Astrocyte of the hippocampus (primary cell): ENCODE data around the gene TFF3.
A peak's percentile ranks its signal among the peaks of the same experiment; 100 is the strongest.

Source experiments
- DNase-seq: peaks from one replicate; pipeline ENCODE4 v3.0.0; 2011; ENCODE audit warnings: low read depth, low spot score

TFF3 gene

DNA sequence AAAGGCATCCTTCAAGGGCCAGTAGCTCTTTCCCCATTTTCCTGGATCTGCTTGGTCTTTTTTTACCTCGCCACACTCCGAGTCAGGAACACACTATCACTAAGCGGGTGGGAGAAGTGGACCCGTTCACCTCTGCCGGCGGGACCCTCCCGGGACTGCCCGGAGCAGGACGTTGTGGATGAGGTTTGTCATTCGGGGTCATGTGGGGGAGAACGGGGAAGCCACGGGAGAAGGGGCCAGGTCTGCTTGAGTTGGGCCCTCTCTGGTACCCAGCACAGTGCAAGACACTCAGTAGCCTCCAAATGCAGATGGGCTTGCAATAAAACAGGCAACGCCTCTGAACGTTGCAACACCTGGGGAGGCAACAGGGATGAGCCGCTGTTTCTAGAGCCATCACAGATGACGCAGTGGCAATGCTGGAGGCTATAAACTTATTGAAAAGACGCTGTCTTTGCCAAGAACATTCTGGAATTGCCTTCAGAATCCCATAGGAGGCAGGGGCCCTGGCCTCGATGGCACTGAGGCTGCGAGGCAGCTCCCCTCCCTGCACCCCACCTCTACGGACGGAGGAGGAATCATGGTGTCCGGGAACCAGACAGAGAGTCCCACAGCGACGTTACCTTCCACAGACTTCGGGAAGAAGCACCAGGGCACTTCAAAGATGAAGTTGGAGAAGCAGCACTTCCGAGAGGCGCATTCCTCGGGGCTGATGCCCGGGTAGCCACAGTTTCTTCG is 31.8 kb upstream of the TFF3 start:
- DNase-seq = no peak

DNA sequence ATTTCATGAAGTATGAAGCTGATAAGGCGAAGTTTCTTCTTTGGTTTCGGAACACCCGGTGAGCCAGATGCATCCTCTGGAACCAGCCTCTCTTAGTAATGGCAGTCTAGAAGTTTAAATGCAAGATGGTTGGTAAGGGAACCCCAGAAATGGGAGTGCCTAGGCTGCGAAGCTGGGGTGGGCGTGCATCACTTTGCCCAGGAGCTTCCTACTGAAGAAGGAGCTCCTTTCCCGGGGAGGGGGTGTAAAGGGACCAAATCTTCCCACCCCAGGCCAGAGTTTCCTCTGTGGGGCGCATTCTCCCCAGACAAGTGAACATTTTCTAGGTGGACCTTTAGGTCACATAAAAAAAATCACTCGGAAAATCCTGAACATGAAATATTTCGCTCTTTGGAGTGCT is 31.2 kb upstream of the TFF3 start:
- DNase-seq = no peak

DNA sequence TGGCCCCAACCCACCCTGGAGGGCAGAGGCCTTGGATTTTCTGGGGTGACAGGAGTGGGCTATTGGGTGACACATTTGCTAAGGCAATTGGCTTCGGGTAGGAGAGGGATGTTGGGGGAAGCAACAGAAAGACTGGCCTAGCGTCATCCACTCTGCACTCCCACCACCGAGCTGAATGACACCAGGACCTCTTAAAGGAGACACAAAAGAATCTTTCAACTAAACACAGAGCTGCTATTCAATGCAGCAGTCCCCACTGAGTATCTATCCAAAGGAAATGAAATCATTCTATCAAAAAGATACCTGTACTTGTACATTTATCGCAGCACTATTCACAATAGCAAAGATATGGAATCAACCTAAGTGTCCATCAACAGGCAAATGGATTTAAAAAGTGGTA is 29.4 kb upstream of the TFF3 start:
- DNase-seq = no peak

DNA sequence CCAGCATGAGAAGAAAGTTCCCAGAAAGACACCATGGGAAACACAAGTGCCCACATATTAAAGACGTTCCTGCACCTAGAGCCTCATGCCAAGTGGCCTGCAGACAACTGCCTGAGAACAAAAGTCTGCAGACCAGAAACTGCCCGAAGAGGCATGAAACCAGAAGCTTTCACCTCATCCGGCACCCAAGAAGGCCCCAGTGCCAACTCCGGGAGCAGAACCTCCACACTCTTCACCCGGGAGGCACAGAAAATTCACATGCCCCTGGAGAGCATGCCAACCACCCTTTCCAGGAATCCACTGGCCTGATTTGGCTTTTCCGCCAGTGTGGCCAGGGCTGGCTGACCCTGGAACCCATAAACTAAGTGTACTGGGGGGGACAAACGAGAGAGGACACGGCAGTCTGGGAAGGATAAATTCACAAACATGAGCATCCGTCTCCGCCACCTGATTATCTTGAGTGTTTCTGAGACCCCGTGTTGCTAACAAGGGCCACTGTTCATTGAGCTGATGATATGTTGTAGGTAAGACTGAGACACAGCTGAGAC is 28.8 kb upstream of the TFF3 start:
- no peak for DNase-seq

DNA sequence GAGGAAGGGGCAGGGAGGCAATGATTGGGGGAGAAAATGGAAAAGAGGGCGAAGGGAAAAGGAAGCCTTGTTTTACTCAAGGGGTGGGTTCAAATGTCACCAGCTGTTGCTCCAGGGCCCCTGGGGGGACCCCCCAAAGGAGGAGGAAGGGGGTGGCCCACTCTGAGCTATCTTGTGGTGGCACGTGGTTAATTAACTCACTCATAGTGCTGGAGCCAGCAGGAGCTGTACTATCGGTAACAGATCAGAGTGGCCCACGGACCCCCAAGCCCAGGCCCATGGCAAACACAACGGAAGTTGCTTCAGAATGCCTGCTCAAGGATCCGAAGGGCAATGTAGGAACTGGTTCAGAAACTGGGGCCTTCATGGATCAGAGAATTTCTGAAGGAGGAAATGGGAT is 28.3 kb upstream of the TFF3 start:
- no peak for DNase-seq

DNA sequence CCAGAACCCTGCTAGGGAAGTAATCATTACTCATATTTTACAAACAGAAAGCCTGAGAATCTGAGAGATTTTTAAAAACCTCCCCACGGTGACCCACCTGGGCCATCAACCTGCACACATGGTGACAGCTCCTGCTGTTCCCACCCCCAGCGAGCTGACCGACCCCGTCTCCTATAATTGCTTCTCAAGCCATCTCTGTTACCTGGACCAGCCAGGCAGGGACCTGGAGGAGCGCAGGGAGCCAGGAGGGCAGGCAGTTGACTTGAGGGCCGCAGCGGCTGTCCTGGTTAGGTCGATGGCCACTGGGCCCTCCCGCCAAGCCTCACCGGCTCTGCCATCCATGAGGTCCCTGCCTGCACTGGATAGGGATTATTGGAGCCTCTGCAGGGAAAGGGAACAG is 27.9 kb upstream of the TFF3 start:
- DNase-seq = no peak

DNA sequence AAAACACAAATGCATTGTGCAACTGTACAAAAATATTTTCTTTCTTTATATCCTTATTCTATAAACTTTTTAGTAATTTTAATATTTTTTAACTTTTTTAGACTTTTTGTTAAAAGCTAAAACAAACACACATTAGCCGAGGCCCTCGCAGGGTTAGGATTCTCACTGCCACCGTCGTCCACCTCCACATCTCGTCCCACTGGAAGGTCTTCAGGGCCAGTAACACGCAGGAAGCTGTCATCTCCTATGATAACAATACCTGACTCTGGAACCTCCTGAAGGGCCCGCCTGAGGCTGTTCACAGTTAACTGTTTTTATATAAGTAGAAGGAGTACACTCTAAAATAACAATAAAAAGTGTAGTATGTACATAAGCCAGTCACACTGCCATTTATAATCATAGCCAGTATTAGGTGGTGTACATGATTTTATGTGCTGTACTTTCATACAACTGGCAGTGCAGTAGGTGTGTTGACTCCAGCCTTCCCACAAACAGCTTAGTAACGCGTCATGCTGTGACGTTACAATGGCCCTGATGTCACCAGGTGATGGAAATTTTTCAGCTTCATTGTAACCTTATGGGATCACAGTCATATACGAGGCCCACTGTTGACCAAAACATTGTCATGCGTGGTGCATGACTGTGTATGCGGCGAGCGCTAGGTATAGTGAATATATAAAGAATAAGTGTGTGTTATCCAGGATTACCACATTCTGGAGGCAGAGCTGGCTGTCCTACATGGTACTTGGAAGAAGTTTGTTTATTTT is 26.8 kb upstream of the TFF3 start:
- no peak for DNase-seq

DNA sequence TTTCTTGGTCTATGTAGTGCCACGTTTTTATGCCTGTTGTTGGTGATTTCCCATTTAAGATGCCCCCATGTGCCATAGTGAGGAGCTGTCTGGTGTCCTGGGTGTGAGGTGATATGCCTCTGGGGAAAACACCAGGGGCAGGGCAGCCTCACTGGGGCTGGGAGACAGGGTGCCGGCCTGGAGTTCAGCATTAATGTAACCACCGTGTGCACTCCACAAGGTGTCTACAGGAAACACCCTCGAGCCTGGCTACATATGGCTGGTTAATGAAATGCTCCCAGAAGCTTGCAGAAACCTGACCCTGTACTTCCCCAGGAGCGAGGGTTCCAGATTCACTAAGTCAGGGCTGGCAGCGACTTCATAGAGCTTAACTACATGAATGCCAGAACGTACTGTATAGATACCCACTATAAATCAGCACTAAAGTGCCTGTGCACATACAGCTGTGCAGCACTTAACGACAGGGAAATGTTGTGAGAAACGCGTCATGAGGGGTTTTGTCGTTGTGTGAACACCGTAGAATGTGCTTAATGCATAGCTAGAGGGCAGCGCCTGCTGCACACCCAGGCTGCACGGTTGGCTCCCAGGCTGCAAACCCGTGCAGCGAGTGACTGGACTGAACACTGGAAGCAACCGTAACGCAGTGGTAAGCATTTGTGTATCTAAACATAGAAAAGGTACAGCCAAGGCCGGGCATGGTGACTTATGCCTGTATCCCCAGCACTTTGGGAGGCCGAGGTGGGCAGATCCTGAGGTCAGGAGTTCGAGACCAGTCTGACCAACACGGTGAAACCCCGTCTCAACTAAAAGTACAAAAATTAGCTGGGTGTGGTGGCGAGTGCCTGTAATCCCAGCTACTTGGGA is 25.2 kb upstream of the TFF3 start:
- no peak for DNase-seq

DNA sequence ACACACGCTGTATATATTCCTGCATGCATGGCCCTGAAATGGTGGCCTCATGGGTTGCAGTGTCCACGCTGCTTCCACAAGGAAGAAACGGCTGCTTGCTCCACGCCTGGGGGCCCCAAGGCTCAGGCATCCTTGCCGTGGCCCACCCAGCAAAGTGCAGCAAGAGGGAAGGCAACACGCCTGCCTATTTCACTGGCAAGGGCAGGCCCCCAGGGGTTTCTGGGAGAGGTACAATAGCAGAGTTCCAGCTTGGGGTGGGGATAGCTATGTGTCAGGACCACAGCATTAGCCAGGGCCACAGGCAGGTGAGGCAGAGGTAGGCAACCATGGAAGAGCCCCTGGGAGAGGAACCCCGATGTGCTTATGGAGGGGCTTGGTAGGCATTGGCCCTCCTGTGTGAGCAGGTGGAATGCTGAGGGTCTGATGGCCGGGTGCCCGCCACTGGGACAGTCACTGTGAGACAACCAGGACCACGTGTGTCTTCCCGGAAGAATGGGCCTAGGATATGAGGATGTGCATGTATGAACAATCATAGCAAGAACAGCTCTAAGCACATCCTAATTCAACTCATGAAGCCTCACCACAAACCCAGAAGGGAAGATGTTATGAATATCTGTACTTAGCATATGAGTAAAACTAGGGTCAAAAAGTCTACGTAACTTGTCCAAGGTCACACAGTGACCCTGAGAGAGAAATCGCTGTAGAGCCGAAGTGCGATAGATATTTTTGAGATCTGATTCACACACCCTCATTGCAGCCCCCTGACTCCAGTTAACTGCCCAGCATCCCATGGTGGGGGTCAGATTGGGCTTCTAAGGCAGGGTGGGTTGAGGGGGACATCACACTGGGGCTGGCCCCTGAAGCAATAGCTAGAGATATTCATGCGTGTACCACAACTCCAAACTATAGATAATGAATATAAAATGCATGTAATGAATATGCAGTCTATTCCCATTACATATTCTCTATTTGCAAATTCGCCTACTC is 23.8 kb upstream of the TFF3 start:
- DNase-seq = no peak

DNA sequence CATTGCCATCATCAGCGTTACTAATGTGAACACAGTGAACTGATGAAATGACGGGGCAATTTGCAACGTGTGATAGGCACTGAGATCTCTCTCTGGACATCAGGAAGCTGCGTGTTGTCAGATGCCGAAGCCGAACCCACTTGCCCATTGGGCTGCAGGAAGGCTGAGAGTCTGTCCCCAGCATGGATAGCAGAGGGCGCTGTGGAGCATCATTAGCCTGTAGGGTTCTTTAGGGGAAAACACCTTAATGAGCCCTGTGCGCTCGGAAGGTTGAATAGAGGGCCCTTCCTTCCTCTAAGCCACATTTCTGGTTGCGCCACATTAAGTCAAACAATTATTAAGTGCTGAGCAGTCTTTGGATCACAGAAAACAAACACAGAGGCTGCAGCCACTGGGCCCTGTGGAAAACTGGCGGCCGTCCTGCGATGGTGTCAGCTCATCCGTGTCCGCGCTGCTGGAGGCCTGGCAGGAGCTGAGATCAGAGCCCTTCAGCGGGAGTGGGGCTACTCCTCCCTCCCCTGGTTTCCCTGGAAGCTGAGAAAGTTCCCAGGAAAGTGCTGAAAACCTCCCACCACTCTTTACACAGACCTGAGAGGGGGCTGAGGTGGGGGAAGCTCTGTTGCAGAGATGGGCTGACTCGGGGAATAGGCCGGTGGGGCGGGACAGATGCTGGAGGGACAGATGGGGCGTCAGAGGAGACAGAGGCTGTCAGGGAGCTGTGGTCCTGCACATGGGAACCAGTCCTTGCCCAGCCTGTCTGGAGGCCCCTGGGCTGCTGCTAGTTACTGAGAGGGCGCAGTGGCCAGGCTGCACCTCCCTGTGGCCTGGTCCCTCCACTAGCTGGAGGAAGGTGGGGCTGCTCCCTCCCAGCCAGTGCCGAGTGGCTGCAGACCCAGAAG is 22.9 kb upstream of the TFF3 start:
- DNase-seq = peak; percentile 61

DNA sequence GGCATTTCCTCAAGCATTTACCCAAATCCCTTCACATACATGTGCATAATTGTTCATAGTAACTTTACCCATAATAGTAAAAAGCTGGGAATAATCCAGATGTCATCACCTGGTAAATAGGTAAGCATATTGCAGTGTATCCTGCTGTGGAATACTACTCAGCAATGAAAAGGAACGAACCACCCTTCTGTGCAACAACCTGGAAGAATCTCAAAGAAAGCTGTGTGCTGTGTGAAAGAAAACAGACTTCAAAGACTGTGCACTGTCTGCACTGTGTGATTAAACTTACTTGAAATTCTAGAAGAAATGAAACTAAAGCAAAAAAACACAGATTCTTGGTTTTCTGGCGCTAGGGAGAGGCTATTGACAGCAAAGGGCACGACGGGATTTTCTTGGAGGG is 22.1 kb upstream of the TFF3 start:
- DNase-seq = no peak

DNA sequence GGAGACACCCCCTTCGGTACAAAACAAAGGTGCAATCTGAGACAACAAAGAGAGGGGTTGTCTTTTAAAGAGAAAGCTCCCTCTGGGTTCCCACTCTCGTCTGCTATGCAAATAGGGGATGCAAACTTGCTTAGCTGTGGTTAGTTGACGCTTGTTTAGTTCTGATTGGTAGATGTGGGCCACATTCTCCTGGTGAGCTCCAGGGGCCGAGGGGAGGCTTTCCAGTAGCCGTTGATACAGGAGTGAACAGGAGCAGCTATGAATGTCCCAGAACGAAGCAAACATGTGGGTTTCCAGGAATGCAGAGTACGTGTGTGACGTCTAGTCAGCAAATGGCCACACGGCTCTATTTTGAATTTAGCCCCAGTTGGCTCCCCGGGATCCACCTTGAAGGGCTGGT is 20.8 kb upstream of the TFF3 start:
- DNase-seq = peak; percentile 49

DNA sequence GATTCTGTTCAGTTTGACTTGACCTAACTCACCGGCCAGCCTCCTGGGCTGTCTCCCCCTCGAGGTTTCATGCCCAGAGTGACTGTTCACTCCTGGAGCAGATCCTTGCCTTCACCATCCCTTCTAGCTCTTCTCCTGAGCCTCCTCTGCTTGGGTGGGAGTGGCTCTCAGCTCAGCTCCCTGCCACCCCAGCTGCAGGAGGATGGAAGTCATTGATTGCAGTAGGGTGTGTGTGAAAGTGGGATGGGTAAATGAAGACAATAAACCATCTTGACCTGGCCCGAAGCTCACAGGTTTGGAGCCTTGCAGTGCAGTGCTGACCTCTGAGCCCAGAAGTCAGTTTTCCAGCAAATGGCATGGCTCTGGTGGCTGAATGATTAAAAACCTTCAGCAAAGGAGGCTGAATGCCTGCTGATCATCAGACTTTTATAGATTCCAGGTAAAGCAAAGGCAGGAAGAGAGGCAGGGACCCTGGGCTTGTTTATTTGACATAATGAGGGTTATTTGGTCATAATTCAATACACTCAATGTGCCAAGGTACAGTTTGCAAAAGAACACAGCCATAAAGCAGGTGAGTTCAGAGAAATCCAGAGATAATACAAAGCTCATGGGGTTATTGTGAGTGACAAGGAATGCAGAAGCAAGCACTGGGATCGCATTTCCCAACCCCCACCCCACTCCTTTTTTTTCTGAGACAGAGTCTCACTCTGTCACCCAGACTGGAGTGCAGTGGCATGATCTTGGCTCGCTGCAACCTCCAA is 17.5 kb upstream of the TFF3 start:
- DNase-seq = no peak

DNA sequence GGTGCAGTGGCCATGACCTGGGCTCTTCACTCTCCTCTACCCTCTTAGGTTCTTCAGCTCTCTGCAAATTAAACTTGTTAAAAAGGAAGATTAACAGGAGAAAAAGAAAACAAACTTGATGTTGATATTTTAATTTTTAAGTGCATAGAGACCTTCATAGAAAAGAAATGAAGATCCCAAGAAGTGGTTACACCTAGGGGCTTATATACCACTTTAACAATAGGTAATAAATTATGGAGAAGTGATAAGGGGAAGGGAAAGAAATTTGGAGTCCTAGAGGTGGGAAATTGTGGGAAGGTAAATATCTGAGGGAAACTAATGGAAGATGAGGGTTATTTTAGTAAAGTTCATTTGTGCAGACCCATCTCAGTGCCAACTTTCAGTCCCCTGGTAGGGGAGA is 16.5 kb upstream of the TFF3 start:
- DNase-seq = no peak

DNA sequence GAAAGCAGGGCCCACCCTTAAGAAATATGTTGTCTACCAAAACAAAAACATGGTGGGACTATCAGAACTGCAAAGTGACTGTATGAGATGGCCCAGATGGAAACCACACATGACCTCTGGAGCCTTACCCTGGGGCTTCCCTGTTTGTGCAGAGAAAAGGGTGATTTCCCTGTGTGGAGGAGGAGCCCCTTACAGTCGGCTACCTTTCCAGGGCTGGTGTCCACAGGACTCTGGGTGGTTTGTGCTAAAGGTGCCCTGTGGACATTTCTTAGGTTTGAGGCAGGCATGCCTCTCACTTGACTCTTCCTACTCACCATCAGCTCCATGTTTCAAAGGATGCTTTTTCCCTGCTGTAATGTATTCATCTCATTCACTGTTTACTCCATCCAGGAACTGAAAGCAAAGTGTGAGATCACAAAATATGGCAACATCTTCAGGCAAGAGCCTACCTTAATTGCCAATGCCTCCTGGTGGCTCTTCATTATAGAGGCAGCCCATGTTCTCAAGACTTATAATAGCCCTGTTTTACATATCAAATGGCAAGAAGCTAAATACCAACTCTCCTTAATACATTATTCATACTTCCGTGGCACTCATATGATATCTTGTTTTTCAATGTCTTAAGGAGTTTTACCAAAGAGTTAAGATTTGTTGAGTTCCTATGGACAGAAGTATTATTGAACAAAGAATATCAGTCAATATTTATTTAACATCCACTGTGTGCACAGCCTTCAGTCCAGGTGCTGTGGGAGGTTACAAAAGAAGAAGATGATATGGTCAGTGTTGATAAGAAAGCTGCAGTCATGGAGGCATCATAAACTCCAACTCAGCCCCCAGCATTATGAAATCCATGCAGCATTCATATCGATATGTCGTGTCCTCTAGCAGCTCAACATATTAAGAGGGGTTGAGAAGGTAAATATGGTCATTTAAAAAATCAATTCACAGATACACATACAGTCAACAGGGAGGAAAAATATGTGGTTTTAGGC is 15.5 kb upstream of the TFF3 start:
- DNase-seq = no peak

DNA sequence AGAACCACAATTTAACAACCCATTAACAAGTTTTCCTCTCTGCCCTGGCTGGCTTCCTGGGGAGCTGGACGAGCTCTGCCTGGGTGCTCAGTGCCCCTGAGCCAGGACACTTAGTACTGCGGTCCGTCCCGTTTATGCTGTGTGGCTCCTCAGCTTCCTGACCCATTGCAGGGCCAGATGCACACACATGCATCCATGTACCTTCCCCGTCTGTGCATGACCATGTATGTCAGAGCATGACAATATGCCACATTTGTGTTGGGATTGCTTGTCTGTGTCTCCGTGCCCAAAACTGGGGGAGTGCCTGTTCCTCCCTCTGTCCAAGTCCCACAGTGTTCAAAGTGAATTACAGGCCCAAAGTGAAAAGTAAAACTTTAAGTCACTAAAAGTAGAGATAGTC is 9.7 kb upstream of the TFF3 start:
- no peak for DNase-seq

DNA sequence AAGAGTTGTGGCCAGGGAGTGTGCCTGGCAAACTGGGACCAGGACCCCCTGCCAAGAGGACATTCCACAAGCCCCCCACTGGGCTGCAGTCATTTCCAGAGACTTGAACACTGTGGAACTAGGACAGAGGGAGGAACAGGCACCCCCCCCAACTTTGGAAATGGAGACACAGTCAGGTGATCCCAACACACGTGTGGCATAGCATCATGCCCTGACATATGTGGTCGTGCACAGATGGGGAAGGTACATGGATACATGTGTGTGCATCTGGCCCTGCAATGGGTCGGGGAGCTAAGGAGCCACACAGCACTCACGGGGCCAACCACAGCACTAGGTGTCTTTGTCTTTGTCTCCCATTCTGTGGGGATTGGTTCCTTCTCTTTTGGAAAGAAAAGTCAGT is 6.6 kb upstream of the TFF3 start:
- no peak for DNase-seq

DNA sequence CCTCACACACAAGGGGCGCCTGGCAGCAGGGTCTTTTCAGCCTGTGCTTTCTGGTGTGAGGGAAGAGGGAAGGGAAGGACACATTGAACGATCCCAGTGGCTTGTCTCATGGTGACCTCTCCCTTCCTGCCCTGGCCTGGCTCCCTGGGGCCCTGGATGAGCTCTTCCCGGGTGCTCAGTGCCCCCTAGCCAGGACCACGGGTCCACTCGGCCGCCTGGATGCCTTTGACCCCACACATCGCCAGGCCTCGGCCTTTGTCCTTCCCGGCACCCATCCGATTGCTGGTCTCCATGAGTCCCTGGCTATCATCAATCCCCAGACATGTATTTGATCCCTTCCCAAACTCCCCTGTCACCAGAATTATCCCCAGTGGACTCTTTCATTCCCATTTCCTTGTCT is 6.0 kb upstream of the TFF3 start:
- no peak for DNase-seq
